Measurements from ENCODE around the gene ATG16L2. TPM values are rescaled to one million over a fixed set of nuclear protein-coding genes. Genes with fewer than 3 reads are reported as not detected.

Gene ATG16L2
- total and polyA plus RNA-seq, 2 donors (not counting 1 experiment from before 2014, with no cell fraction given), result 212 to 350 TPM

DNA sequence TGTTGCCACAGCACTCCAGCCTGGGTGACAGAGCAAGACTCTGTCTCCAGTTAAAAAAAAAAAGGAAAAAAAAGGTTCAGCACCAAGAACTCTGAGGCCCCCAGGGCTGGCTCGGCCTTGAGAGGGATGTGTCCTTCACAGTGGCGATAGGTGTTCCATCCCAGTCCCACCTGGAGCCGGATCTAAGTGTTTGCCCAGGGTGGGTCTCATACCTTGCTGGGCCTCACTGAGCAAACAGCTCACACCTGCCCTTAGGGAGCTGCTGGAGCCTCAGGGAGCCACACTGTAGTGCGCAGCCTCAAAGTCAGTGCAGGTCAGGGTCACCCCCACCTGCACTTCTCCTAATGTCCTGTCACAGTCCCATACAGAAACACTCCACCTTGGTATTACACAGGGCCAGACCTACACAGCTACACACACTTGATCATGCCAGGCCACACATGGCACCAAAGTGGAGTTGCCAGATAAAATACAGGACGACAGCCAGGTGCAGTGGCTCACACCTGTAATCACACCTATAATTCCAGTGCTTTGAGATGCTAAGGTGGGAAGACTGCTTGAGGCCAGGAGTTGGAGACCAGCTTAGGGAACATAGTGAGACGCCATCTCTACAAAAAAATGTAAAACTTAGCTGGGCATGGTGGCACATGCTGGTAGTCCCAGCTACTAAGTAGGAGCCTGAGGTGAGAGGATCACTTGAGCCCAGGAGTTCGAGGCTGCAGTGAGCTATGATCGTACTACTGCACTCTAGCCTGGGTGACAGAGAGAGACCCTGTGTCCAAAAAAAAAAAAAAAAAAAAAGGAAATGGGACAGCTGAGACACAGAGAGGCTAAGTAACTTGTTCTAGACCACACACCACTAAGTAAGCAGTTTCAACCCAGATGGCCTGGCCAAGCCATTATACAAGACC lies 27.7 kb upstream of the ATG16L2 start:
- Histone ChIP-seq H3K4me1 (ENCODE audit: control insufficient read depth in 2 of 2, insufficient read depth in 2 of 2, low read length in 2 of 2) (peaks cover 28 to 36% of the 10 kb centered on the region in 2 donors), H3K4me3 (ENCODE audit: control extremely low read depth in 1 of 5, extremely low read depth in 1 of 5, insufficient read depth in 1 of 5, low read depth in 2 of 5, low read length in 4 of 5) (no peak overlapping the region), H3K79me2 (ENCODE audit: control insufficient read depth, insufficient read depth, low read length) (no peaks in the 10 kb centered on the region), H3K27ac (ENCODE audit: low read length in 2 of 2) (peak overlapping the region; percentile 81 to 87), H4K20me1 (ENCODE audit: control insufficient read depth, insufficient read depth, low read length, poor library complexity, severe bottlenecking) (no peaks in the 10 kb centered on the region), H3K27me3 (replicated peaks in 1 of 4; ENCODE audit: control extremely low read depth in 1 of 4, control insufficient read depth in 3 of 4, insufficient read depth in 4 of 4, low read length in 3 of 4) (no peaks in the 10 kb centered on the region), H3K9me3 (ENCODE audit: control extremely low read depth in 1 of 3, control insufficient read depth in 2 of 3, insufficient read depth in 1 of 3, low read length in 2 of 3) (no peaks in the 10 kb centered on the region), H3K36me3 (replicated peaks in 1 of 2; ENCODE audit: control extremely low read depth in 1 of 2, control insufficient read depth in 1 of 2, extremely low read depth in 1 of 2, insufficient read depth in 2 of 2, low read length in 1 of 2) (no peaks in the 10 kb centered on the region), H2AFZ (ENCODE audit: insufficient read depth, low read depth, low read length, poor library complexity, severe bottlenecking) (peak overlapping the region; percentile 70), H3K4me2 (replicated peaks; ENCODE audit: low read depth, low read length, poor library complexity, severe bottlenecking) (peak overlapping the region; percentile 68), H3K9ac (ENCODE audit: low read length) (no peak overlapping the region)
- H3K9me3 Mint-ChIP-seq (ENCODE audit: insufficient read depth), result no peaks in the 10 kb centered on the region
- WGBS (ENCODE audit: insufficient coverage), result 96% methylated on average over 7 of the region's 8 CpGs
- peak overlapping the region; percentile 32 for H3K4me3 Mint-ChIP-seq
- no peaks in the 10 kb centered on the region for H3K27me3 Mint-ChIP-seq
- ChIA-PET POLR2A (interaction anchor here (1.4 kb wide), 1 partner anchor 48 kb away, joined by 6 read pairs; no protein-coding TSS in a partner anchor), CTCF (interaction anchor here (0.6 to 10.6 kb wide), 7 partner anchors 13 to 57 kb away, joined by 3 to 390 read pairs (median 4); no protein-coding TSS in a partner anchor)
- intact Hi-C loops (cut with micrococcal nuclease), result no loop called here
- peaks cover 46% of the 10 kb centered on the region for H3K4me1 Mint-ChIP-seq
- peak overlapping the region; percentile 92 for H3K27ac Mint-ChIP-seq
- ATAC-seq (ENCODE audit: low read depth), result no peak
- TF ChIP-seq EZH2 (IDR thresholded peaks at IDR 0.05; ENCODE audit: borderline replicate concordance, insufficient read depth, low read depth, low read length, poor library complexity, severe bottlenecking), result no peak
- TF ChIP-seq, protein P1, sequence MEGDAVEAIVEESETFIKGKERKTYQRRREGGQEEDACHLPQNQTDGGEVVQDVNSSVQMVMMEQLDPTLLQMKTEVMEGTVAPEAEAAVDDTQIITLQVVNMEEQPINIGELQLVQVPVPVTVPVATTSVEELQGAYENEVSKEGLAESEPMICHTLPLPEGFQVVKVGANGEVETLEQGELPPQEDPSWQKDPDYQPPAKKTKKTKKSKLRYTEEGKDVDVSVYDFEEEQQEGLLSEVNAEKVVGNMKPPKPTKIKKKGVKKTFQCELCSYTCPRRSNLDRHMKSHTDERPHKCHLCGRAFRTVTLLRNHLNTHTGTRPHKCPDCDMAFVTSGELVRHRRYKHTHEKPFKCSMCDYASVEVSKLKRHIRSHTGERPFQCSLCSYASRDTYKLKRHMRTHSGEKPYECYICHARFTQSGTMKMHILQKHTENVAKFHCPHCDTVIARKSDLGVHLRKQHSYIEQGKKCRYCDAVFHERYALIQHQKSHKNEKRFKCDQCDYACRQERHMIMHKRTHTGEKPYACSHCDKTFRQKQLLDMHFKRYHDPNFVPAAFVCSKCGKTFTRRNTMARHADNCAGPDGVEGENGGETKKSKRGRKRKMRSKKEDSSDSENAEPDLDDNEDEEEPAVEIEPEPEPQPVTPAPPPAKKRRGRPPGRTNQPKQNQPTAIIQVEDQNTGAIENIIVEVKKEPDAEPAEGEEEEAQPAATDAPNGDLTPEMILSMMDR (IDR thresholded peaks at IDR 0.05), result no peak
- DNase-seq, result no peak
